Measurements from ENCODE around the gene UBXN11.
"Not testable (repeated sequence)": the region's sequence is repeated elsewhere in the genome, so short reads cannot be mapped to it uniquely, and the experiment has no call there.

Gene UBXN11

GRCh38 chr1:26336477-26337205 lies 30.2 kb upstream of the UBXN11 start:
- peak; percentile 83 for DNase-seq (ENCODE audit: low read depth)

- DNase-seq (ENCODE audit: low read depth), result no peak
Measured at GRCh38 chr1:26335774-26336476, 29.5 kb upstream of the UBXN11 start.

GRCh38 chr1:26333312-26333711 lies 26.9 kb upstream of the UBXN11 start:
- not testable (repeated sequence) for DNase-seq (ENCODE audit: low read depth)

- DNase-seq (ENCODE audit: low read depth), result no peak
Measured at GRCh38 chr1:26330276-26330675, 23.8 kb upstream of the UBXN11 start.

- not testable (repeated sequence) for DNase-seq (ENCODE audit: low read depth)
Measured at GRCh38 chr1:26329380-26329779, 22.9 kb upstream of the UBXN11 start.

- DNase-seq (ENCODE audit: low read depth), result no peak
Measured at GRCh38 chr1:26328597-26328996, 22.2 kb upstream of the UBXN11 start.

- DNase-seq (ENCODE audit: low read depth), result no peak
Measured at GRCh38 chr1:26327956-26328362, 21.5 kb upstream of the UBXN11 start.

- no peak for DNase-seq (ENCODE audit: low read depth)
Measured at GRCh38 chr1:26324550-26324949, 18.1 kb upstream of the UBXN11 start.

GRCh38 chr1:26323382-26323781 lies 16.9 kb upstream of the UBXN11 start:
- no peak for DNase-seq (ENCODE audit: low read depth)

- DNase-seq (ENCODE audit: low read depth), result no peak
Measured at GRCh38 chr1:26322042-26322331, 15.6 kb upstream of the UBXN11 start.

- DNase-seq (ENCODE audit: low read depth), result peak; percentile 96
Measured at GRCh38 chr1:26321315-26322041, 15.0 kb upstream of the UBXN11 start.

- DNase-seq (ENCODE audit: low read depth), result no peak
Measured at GRCh38 chr1:26320896-26321295, 14.5 kb upstream of the UBXN11 start.

- DNase-seq (ENCODE audit: low read depth), result no peak
Measured at GRCh38 chr1:26318338-26319064, 12.1 kb upstream of the UBXN11 start.

- peak; percentile 53 for DNase-seq (ENCODE audit: low read depth)
Measured at GRCh38 chr1:26317612-26318337, 11.3 kb upstream of the UBXN11 start, which contains the start of gene CD52. TSS of gene CD52 (plus strand) at chr1:26317958. CDS start at chr1:26318018, 60 bp downstream.

- no peak for DNase-seq (ENCODE audit: low read depth)
Measured at GRCh38 chr1:26317146-26317545, 10.7 kb upstream of the UBXN11 start.

GRCh38 chr1:26315874-26316850 lies 9.7 kb upstream of the UBXN11 start:
- DNase-seq (ENCODE audit: low read depth), result no peak

GRCh38 chr1:26314501-26314900 lies 8.1 kb upstream of the UBXN11 start:
- DNase-seq (ENCODE audit: low read depth), result no peak

- not testable (repeated sequence) for DNase-seq (ENCODE audit: low read depth)
Measured at GRCh38 chr1:26307966-26308899, 1.8 kb upstream of the UBXN11 start.

- no peak for DNase-seq (ENCODE audit: low read depth)
Measured at GRCh38 chr1:26307363-26307781, 936 bp upstream of the UBXN11 start.

All from activated T-cell treated with anti-CD3 and anti-CD28 coated beads for 1 hour (primary cell).